Hepatic stellate cell (primary cell): ENCODE results near the gene OSBPL9.
A peak's percentile ranks its signal among the peaks of the same experiment; 100 is the strongest.

ENCODE experiments used
- DNase-seq: peaks from one replicate; pipeline ENCODE4 v3.0.0; 2011; ENCODE audit warnings: low spot score

The OSBPL9 gene

GRCh38 chr1:51740652-51741051, 123.8 kb downstream of the OSBPL9 start:
- no peak for DNase-seq

GRCh38 chr1:51741121-51741681, 124.3 kb downstream of the OSBPL9 start:
- no peak for DNase-seq

GRCh38 chr1:51744506-51745303, 127.8 kb downstream of the OSBPL9 start:
- DNase-seq, result no peak

GRCh38 chr1:51745304-51745570, 128.3 kb downstream of the OSBPL9 start:
- DNase-seq, result no peak

- DNase-seq, result no peak
Observed at GRCh38 chr1:51749151-51749550, 132.3 kb downstream of the OSBPL9 start.

- no peak for DNase-seq
Observed at GRCh38 chr1:51750218-51750617, 133.3 kb downstream of the OSBPL9 start.

GRCh38 chr1:51750729-51751128, 133.8 kb downstream of the OSBPL9 start:
- DNase-seq, result no peak

- no peak for DNase-seq
Observed at GRCh38 chr1:51752073-51752948, 135.4 kb downstream of the OSBPL9 start.

- no peak for DNase-seq
Observed at GRCh38 chr1:51753969-51754368, 137.1 kb downstream of the OSBPL9 start.

GRCh38 chr1:51754666-51755065, 137.8 kb downstream of the OSBPL9 start:
- DNase-seq, result no peak

- DNase-seq, result no peak
Observed at GRCh38 chr1:51755437-51755836, 138.5 kb downstream of the OSBPL9 start.

- DNase-seq, result no peak
Observed at GRCh38 chr1:51756290-51756689, 139.4 kb downstream of the OSBPL9 start.

- no peak for DNase-seq
Observed at GRCh38 chr1:51758310-51758709, 141.4 kb downstream of the OSBPL9 start.

GRCh38 chr1:51760872-51761271, 144.0 kb downstream of the OSBPL9 start:
- DNase-seq, result no peak

GRCh38 chr1:51761351-51761750, 144.5 kb downstream of the OSBPL9 start:
- DNase-seq, result no peak

GRCh38 chr1:51768971-51769588, 152.2 kb downstream of the OSBPL9 start:
- peak; percentile 45 for DNase-seq

- no peak for DNase-seq
Observed at GRCh38 chr1:51776408-51776807, 159.5 kb downstream of the OSBPL9 start.

- no peak for DNase-seq
Observed at GRCh38 chr1:51780927-51781326, 164.0 kb downstream of the OSBPL9 start.

GRCh38 chr1:51784997-51785421, 168.1 kb downstream of the OSBPL9 start:
- DNase-seq, result no peak

GRCh38 chr1:51788938-51789337, 172.0 kb downstream of the OSBPL9 start:
- DNase-seq, result no peak

- no peak for DNase-seq
Observed at GRCh38 chr1:51789342-51789741, 172.4 kb downstream of the OSBPL9 start.

GRCh38 chr1:51790385-51790784, 173.5 kb downstream of the OSBPL9 start:
- no peak for DNase-seq

GRCh38 chr1:51791888-51792287, 175.0 kb downstream of the OSBPL9 start:
- DNase-seq, result no peak
